RWPE1 (cell line): ENCODE results near the gene NOTCH3.

Experiments
- CTCF ChIA-PET: fragments of 350-600 bp; sonication (Branson Sonifier 250); formaldehyde crosslinking; extraction: SDS; loops from one replicate; lab custom pipeline; 2021; lab: Yijun Ruan, JAX
- POLR2A ChIA-PET: fragments of 400-600 bp; formaldehyde crosslinking; extraction: SDS; loops from one replicate; lab custom pipeline; 2020; ENCODE audit warnings: antibody characterized with exemption; ENCODE audit not compliant: low non-redundant PET; lab: Yijun Ruan, JAX
- DNase-seq: peaks from one replicate; pipeline ENCODE4 v3.0.0; 2012; ENCODE audit warnings: low spot score
- H3K27ac ChIP-seq: fragments of 450-650 bp; 2 replicates; pipeline ENCODE4 v1.5.1; 2017
- CTCF ChIP-seq: fragments of 450-650 bp; conservative IDR thresholded peaks from 2 replicates; pipeline ENCODE4 v1.5.1; 2017; ENCODE audit warnings: low read depth, mild to moderate bottlenecking

Gene NOTCH3

GRCh38 chr19:15198951-15199660 is 1.7 kb downstream of the NOTCH3 start:
- no peak for DNase-seq
- ChIA-PET CTCF (interaction anchor here (0.6 to 0.7 kb wide), 3 partner anchors 107 to 216 kb away, joined by 3 to 7 read pairs (median 5); no protein-coding TSS in a partner anchor), POLR2A (interaction anchor here (0.5 kb wide), 1 partner anchor 1068 kb away, joined by 3 read pairs; no protein-coding TSS in a partner anchor)
- peak overlapping the region; percentile 92 for H3K27ac ChIP-seq
- TF ChIP-seq CTCF, result no peak

DNA sequence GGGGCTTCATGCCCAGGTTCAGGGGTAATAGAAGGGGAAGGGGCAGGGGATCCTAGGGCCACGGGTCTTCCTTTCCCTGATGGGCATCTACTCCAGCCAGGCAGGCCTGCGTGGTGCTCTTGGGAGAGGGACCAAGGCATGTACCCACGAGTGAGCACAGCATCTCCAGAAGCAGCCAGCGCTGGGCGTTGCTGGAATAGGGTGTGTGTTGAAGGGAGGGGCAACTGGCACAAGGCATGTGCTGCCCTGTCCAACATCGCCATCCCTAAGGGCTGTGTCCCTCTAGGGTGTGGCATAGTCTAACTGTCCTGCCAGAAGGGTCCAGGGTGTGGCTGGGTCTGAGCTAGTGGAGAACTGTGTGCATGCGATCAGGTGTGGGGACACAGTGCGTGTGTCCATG is 2.9 kb downstream of the NOTCH3 start:
- TF ChIP-seq CTCF, result no peak
- ChIA-PET CTCF (no interaction called here), POLR2A (no interaction called here)
- peak overlapping the region; percentile 92 for H3K27ac ChIP-seq
- no peak for DNase-seq

GRCh38 chr19:15197275-15197941 is 3.4 kb downstream of the NOTCH3 start:
- peak overlapping the region; percentile 92 for H3K27ac ChIP-seq
- no peak for DNase-seq
- TF ChIP-seq CTCF, result no peak
- POLR2A ChIA-PET, result no interaction called here
- CTCF ChIA-PET, result interaction anchor here (2.7 kb wide), 1 partner anchor 53 kb away, joined by 19 read pairs; no protein-coding TSS in a partner anchor

- H3K27ac ChIP-seq, result peak overlapping the region; percentile 92; the same call in 1 of the 2 replicates
- ChIA-PET CTCF (interaction anchor here (1.2 to 2.7 kb wide), 5 partner anchors 38 to 181 kb away, joined by 3 to 19 read pairs (median 5); no protein-coding TSS in a partner anchor), POLR2A (no interaction called here)
- TF ChIP-seq CTCF, result no peak
- DNase-seq, result no peak
Observed at GRCh38 chr19:15196360-15197005, 4.3 kb downstream of the NOTCH3 start.

DNA sequence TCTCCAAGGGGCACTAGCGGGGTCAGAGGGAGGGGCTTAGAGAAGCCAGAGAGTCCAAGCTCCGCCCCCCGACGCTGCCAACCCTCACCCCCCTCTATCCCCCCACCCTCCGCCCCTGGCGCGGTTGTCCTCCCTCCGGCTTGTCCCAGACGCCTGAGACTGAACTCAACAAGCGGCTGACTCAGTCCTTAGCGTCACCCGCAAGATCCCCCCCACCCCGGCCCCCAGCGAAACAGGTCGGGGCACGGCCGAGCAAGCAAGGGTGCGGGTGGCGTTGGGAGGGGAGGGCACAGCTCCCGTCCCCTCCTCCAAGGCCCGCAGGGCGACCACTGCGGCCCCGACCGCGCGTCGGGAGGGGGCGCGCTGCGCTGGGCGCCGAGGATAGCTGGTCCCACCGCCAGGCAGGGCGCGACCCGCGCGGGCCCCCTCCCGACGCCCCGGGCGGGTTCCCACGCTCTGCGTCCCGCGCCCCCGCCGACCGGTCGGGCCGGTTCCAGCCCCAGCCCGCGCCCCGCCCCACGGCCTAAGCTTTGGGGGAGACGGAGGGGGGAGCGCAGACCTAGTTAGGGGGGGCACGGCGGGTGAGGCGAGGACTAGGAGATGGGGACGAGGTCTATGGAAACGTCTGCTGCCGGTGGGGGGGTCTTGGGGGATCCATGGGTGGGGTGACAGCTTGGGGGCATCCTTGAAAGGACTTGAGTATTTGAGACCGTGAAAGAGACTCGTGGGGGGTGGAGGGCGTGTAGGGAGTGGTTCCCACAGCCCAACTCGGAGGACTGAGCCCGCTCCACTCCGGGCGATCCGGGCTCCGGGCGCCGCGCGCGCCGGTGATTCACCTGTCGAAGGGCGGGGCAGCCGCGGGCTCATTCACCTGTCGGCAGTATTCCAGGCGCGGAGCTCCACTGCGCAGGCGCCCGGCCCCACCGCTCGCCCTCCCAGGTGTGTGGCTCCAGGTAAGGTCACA is 5.1 kb downstream of the NOTCH3 start:
- DNase-seq, result peak; percentile 89
- H3K27ac ChIP-seq, result peak overlapping the region; percentile 54
- POLR2A ChIA-PET, result interaction anchor here (0.5 kb wide), 1 partner anchor 185 kb away, joined by 3 read pairs; no protein-coding TSS in a partner anchor
- no peak; the same call in 1 of the 2 replicates for TF ChIP-seq CTCF
- CTCF ChIA-PET, result interaction anchor here (0.5 to 2.7 kb wide), 12 partner anchors 17 to 767 kb away, joined by 3 to 19 read pairs (median 4); partner anchors contain the start of gene AKAP8
